HEK293 (cell line): ENCODE measurements around the gene KCNJ9.

ENCODE experiments used
- CTCF ChIP-seq: fragments of 450-650 bp; formaldehyde crosslinking; IDR thresholded peaks from 2 replicates; pipeline ENCODE4 v1.5.1; 2016; ENCODE audit warnings: missing biosample characterization, missing genetic modification characterization
- PRDM4 ChIP-seq: fragments of 450-650 bp; formaldehyde crosslinking; IDR thresholded peaks from 2 replicates; pipeline ENCODE4 v1.5.1; 2017; ENCODE audit warnings: missing biosample characterization, missing genetic modification characterization
- ZNF10 ChIP-seq: fragments of 450-650 bp; formaldehyde crosslinking; IDR thresholded peaks from 2 replicates; pipeline ENCODE4 v1.5.1; 2017; ENCODE audit warnings: missing biosample characterization, missing genetic modification characterization
- ZNF274 ChIP-seq, 2 experiments: fragments of 200-500 bp in 1 of 2; fragments of 450-650 bp in 1 of 2; sonication (Bioruptor generic) in 1 of 2; formaldehyde crosslinking in 1 of 2; IDR thresholded peaks; 2 replicates each; pipeline versions ENCODE4 v1.5.1 to v1.6.1; 2014 to 2016; ENCODE audit warnings: borderline replicate concordance in 1 of 2, inconsistent platforms in 1 of 2, low read length in 1 of 2, missing biosample characterization in 1 of 2, missing genetic modification characterization in 1 of 2
- ZNF341 ChIP-seq: fragments of 450-650 bp; formaldehyde crosslinking; IDR thresholded peaks from 2 replicates; pipeline ENCODE4; 2016; ENCODE audit warnings: low read depth, missing biosample characterization, missing genetic modification characterization

- TF ChIP-seq CTCF (tag by site-specific recombination): no peak
- no peak for TF ChIP-seq ZNF341 (tag by site-specific recombination)
- TF ChIP-seq ZNF274 (IDR thresholded peaks at IDR 0.05; ENCODE audit: low read length): no peak
- no peak for TF ChIP-seq ZNF274 (tag by site-specific recombination; IDR thresholded peaks at IDR 0.05; ENCODE audit: borderline replicate concordance)
- no peak for TF ChIP-seq ZNF10 (tag by site-specific recombination)
- TF ChIP-seq PRDM4 (tag by site-specific recombination): no peak
Observed at GRCh38 chr1:160114085-160114484, 32.7 kb downstream of the KCNJ9 start.
